Adrenal gland (tissue), 5 donors: ENCODE results near the gene ZNF469.

Experiments
- POLR2A ChIP-seq, 2 donors: fragments of 450-650 bp; IDR thresholded peaks; one replicate each; pipeline ENCODE4 v1.6.1; 2017; ENCODE audit warnings: antibody characterized with exemption in 2 of 2, mild to moderate bottlenecking in 2 of 2, moderate library complexity in 1 of 2
- TF ChIP-seq, protein P1 (sequence below), 6 experiments: fragments of 450-650 bp in 4 of 6; fragments of 200-600 bp in 2 of 6; sonication (generic) in 1 of 6; IDR thresholded peaks; 1 replicate in 5 of 6; 2 replicates in 1 of 6; pipeline versions ENCODE4 v1.5.1 to v1.8.0; 2016 to 2021; ENCODE audit warnings: antibody characterized with exemption in 6 of 6, mild to moderate bottlenecking in 2 of 6, moderate library complexity in 1 of 6
- donor health status: DM: no; HTN: no; CAD: no.

GRCh38 chr16:88354229-88355092 is 28.3 kb upstream of the ZNF469 start:
- TF ChIP-seq, protein P1, sequence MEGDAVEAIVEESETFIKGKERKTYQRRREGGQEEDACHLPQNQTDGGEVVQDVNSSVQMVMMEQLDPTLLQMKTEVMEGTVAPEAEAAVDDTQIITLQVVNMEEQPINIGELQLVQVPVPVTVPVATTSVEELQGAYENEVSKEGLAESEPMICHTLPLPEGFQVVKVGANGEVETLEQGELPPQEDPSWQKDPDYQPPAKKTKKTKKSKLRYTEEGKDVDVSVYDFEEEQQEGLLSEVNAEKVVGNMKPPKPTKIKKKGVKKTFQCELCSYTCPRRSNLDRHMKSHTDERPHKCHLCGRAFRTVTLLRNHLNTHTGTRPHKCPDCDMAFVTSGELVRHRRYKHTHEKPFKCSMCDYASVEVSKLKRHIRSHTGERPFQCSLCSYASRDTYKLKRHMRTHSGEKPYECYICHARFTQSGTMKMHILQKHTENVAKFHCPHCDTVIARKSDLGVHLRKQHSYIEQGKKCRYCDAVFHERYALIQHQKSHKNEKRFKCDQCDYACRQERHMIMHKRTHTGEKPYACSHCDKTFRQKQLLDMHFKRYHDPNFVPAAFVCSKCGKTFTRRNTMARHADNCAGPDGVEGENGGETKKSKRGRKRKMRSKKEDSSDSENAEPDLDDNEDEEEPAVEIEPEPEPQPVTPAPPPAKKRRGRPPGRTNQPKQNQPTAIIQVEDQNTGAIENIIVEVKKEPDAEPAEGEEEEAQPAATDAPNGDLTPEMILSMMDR (IDR thresholded peaks at IDR 0.05) = no peak
- no peak for TF ChIP-seq POLR2A (IDR thresholded peaks at IDR 0.05)
